ENCODE measurements around the gene MAF.

MAF gene

GRCh38 chr16:79639576-79640311, 39.2 kb upstream of the MAF start:
- H3K27ac ChIP-seq, result no peak overlapping the region
- TF ChIP-seq CTCF (conservative IDR thresholded peaks at IDR 0.05), result no peak

- no peak overlapping the region for H3K27ac ChIP-seq
- no peak for TF ChIP-seq CTCF (conservative IDR thresholded peaks at IDR 0.05)
Measured at GRCh38 chr16:79638386-79638785, 37.8 kb upstream of the MAF start.

DNA sequence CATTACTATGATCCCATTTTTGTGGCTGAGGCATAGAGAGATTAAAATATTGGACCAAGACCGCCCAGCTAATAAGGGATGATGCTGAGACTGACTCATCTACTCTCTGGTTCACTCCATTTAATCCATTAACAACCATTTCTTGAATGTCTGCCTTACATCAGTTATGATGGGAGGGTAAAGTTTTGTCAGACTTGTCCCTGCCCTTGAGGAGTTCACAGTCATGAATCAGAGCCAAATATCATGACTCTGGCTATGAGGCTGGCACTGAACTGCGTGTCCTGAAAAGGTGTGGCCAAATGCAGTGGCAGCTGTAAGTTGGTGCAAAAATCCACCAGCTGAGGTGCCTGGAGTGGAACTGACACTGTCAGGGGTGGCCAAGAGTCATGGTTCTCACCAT, 35.0 kb upstream of the MAF start:
- no peak for TF ChIP-seq CTCF (conservative IDR thresholded peaks at IDR 0.05)
- no peak overlapping the region for H3K27ac ChIP-seq

DNA sequence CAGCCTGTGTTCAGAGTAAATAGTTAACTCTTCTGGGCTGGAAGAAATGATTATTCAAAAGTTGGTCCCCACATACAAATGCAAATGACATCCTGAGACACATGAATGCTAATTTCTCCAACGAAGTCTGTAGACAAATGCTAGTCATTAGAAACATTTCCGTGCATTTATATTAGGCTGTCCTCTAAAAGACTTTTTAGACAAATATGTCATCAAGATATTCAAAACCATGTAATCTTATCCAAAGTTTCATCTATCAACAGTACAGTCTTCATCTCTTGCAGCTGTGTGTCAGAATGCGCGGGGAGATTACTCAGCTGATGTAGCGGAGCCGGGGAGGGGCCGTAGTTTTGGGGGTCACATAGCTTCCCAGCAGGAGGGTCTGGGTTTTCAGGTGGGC, 33.8 kb upstream of the MAF start:
- H3K27ac ChIP-seq, result no peak overlapping the region
- no peak for TF ChIP-seq CTCF (conservative IDR thresholded peaks at IDR 0.05)

DNA sequence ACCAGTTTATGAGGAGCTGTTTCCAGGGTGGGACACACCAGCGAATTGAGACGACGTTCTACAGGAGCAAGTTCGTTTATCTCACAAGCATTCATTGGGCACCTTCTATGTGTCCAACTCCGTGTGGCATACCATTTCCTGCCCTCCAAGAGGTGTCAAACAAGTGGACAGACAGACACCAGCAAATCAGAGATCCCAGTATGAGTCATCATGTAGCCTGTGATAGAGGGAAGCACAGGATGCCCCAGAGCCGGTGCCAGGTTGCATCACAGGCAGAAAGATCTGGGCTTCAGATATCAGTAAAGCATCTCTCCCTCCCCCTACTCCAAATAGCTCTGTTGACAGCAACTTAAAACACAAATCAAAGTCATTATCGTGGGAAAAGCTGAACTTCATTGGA, 31.8 kb upstream of the MAF start:
- no peak for TF ChIP-seq CTCF (conservative IDR thresholded peaks at IDR 0.05)
- no peak overlapping the region for H3K27ac ChIP-seq

DNA sequence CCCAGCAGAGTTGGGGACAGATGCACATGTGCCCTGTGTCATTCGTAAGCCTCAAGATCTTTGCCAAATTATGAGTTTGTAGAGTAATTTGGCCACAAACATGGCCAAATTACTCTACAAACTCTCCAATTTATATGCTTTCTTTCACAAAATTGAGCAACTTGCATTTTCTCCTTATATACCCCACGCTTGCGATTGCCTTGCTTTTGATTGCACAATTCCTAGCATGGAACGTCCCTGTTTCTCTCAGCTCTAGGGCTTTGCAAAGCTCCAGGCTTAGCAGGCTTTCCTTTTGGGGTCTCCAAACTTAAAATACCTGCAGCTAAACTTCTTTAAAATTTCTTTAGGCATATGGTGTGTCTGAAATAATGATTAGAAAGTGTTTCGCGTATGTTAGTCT, 28.5 kb upstream of the MAF start:
- no peak overlapping the region for H3K27ac ChIP-seq
- no peak for TF ChIP-seq CTCF (conservative IDR thresholded peaks at IDR 0.05)

DNA sequence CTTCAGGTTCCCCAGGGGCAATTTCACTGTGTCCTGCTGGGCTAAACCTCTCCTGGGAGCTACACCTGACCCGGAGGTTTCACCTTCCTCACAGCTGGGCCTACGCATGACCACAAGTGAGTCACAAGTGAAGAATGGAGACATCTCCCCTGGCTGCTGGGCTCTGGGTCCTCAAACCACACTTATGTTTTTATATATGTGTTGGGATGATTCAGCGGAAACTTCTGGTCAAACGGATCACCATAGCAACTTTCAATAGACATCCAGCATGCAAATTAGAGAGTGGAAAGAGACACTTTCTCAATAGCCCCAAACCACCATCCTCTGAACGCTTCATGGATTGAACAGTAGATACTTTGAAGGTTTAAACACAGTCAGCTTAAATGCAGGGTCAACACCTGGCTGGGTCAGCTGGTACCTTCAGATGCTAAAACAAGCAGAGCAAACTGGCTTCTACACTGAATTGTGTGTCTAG, 28.0 kb upstream of the MAF start:
- no peak overlapping the region for H3K27ac ChIP-seq
- no peak for TF ChIP-seq CTCF (conservative IDR thresholded peaks at IDR 0.05)

Measured in VCaP (cell line).